H9 (cell line): ENCODE data around the gene DUSP5. TPM values are rescaled to one million over a fixed set of nuclear protein-coding genes. Genes with fewer than 3 reads are reported as not detected.

ENCODE experiments used
- DNase-seq: peaks from one replicate; pipeline ENCODE4 v3.0.0-alpha.2; 2017
- H2AFZ ChIP-seq: one replicate; pipeline ENCODE4 v1.6.1; 2013; ENCODE audit warnings: mild to moderate bottlenecking, low read length, control low read depth, moderate library complexity
- H2AK5ac ChIP-seq: 2 replicates; pipeline ENCODE4 v1.6.1; 2013; ENCODE audit warnings: low read length, control low read depth, mixed read lengths; ENCODE audit not compliant: insufficient read length
- H2BK120ac ChIP-seq: one replicate; pipeline ENCODE4 v1.6.1; 2013; ENCODE audit warnings: low read depth, mild to moderate bottlenecking, low read length, control low read depth, inconsistent platforms; ENCODE audit not compliant: poor library complexity, severe bottlenecking
- H2BK12ac ChIP-seq: 2 replicates; pipeline ENCODE4 v1.6.1; 2013; ENCODE audit warnings: low read length, control low read depth, mixed read lengths, low read depth; ENCODE audit not compliant: insufficient read length
- H2BK15ac ChIP-seq: 2 replicates; pipeline ENCODE4 v1.6.1; 2013; ENCODE audit warnings: low read depth, low read length, control low read depth
- H2BK20ac ChIP-seq: one replicate; pipeline ENCODE4 v1.6.1; 2013; ENCODE audit warnings: low read depth, mild to moderate bottlenecking, low read length, control low read depth, inconsistent platforms; ENCODE audit not compliant: poor library complexity, severe bottlenecking
- H2BK5ac ChIP-seq: 2 replicates; pipeline ENCODE4 v1.6.1; 2013; ENCODE audit warnings: low read length, control low read depth, mixed read lengths; ENCODE audit not compliant: insufficient read length
- H3K14ac ChIP-seq: 2 replicates; pipeline ENCODE4 v1.6.1; 2013; ENCODE audit warnings: low read length, control low read depth; ENCODE audit not compliant: insufficient read depth
- H3K18ac ChIP-seq: 2 replicates; pipeline ENCODE4 v1.6.1; 2013; ENCODE audit warnings: low read depth, mild to moderate bottlenecking, mixed read lengths, low read length, control low read depth; ENCODE audit not compliant: insufficient read length
- H3K23ac ChIP-seq: 2 replicates; pipeline ENCODE4 v1.6.1; 2013; ENCODE audit warnings: low read length, control low read depth, mixed read lengths, low read depth; ENCODE audit not compliant: insufficient read length
- H3K23me2 ChIP-seq: 2 replicates; pipeline ENCODE4 v1.6.1; 2013; ENCODE audit warnings: low read depth, mild to moderate bottlenecking, mixed read lengths, low read length, control low read depth; ENCODE audit not compliant: insufficient read length, poor library complexity, severe bottlenecking
- H3K27ac ChIP-seq: 2 replicates; pipeline ENCODE4 v1.5.1; 2013; ENCODE audit warnings: low read length, control low read depth, mixed read lengths, low read depth; ENCODE audit not compliant: insufficient read length
- H3K27me3 ChIP-seq: 2 replicates; pipeline ENCODE4 v1.6.1; 2013; ENCODE audit warnings: low read length, control low read depth, inconsistent platforms; ENCODE audit not compliant: insufficient read depth
- H3K4ac ChIP-seq: 2 replicates; pipeline ENCODE4 v1.6.1; 2013; ENCODE audit warnings: low read depth, mild to moderate bottlenecking, control low read depth, inconsistent platforms, low read length, moderate library complexity
- H3K4me1 ChIP-seq: 2 replicates; pipeline ENCODE4 v1.6.1; 2013; ENCODE audit warnings: low read length, control low read depth, inconsistent platforms; ENCODE audit not compliant: insufficient read depth
- H3K4me2 ChIP-seq: 2 replicates; pipeline ENCODE4 v1.6.1; 2013; ENCODE audit warnings: low read length, control low read depth, mixed read lengths; ENCODE audit not compliant: insufficient read length, insufficient read depth
- H3K56ac ChIP-seq: 2 replicates; pipeline ENCODE4 v1.6.1; 2013; ENCODE audit warnings: low read depth, mild to moderate bottlenecking, mixed read lengths, low read length, control low read depth; ENCODE audit not compliant: insufficient read length
- H3K79me1 ChIP-seq: 2 replicates; pipeline ENCODE4 v1.6.1; 2013; ENCODE audit warnings: low read depth, mild to moderate bottlenecking, moderate library complexity, low read length, control low read depth, inconsistent platforms; ENCODE audit not compliant: insufficient read depth, poor library complexity, severe bottlenecking
- H3K79me2 ChIP-seq: 2 replicates; pipeline ENCODE4 v1.6.1; 2013; ENCODE audit warnings: low read length, control low read depth, inconsistent platforms; ENCODE audit not compliant: insufficient read depth
- H3K9ac ChIP-seq: 2 replicates; pipeline ENCODE4 v1.6.1; 2013; ENCODE audit warnings: low read length, control low read depth, mixed read lengths; ENCODE audit not compliant: insufficient read length; ENCODE audit errors: extremely low read depth
- H3K9me3 ChIP-seq: one replicate; pipeline ENCODE4 v1.6.1; 2013; ENCODE audit warnings: low read depth, low read length, inconsistent platforms; ENCODE audit not compliant: control insufficient read depth
- H3T11ph ChIP-seq: one replicate; pipeline ENCODE4 v1.6.1; 2013; ENCODE audit warnings: mild to moderate bottlenecking, low read length, control low read depth, inconsistent platforms
- H4K20me1 ChIP-seq: one replicate; pipeline ENCODE4 v1.6.1; 2013; ENCODE audit not compliant: control insufficient read depth, insufficient read length, insufficient read depth
- H4K5ac ChIP-seq: 2 replicates; pipeline ENCODE4 v1.6.1; 2013; ENCODE audit warnings: low read depth, mild to moderate bottlenecking, mixed read lengths, low read length, control low read depth; ENCODE audit not compliant: insufficient read length
- H4K8ac ChIP-seq: replicated peaks from 2 replicates; pipeline ENCODE4 v1.6.1; 2013; ENCODE audit warnings: low read length, control low read depth, mixed read lengths, low read depth; ENCODE audit not compliant: insufficient read length
- H4K91ac ChIP-seq: 2 replicates; pipeline ENCODE4 v1.6.1; 2013; ENCODE audit warnings: low read depth, mild to moderate bottlenecking, moderate library complexity, mixed read lengths, low read length, control low read depth; ENCODE audit not compliant: insufficient read length
- H3K27ac Mint-ChIP-seq, 3 experiments: 2 replicates in 2 of 3; 3 replicates in 1 of 3; pipeline ENCODE4 v1.8.0; 2020 to 2021; ENCODE audit warnings: mixed read lengths in 3 of 3, mild to moderate bottlenecking in 1 of 3, moderate library complexity in 1 of 3
- H3K27me3 Mint-ChIP-seq: 2 replicates; pipeline ENCODE4 v1.8.0; 2021; ENCODE audit warnings: low read depth, mild to moderate bottlenecking, moderate library complexity, mixed read lengths
- H3K36me3 Mint-ChIP-seq, 3 experiments: 2 replicates in 2 of 3; 3 replicates in 1 of 3; pipeline ENCODE4 v1.8.0; 2020 to 2021; ENCODE audit warnings: low read depth in 3 of 3, mixed read lengths in 3 of 3; ENCODE audit not compliant: insufficient read depth in 1 of 3
- H3K4me1 Mint-ChIP-seq, 2 experiments: 2 replicates each; pipeline ENCODE4 v1.8.0; 2020; ENCODE audit warnings: mixed read lengths in 2 of 2
- H3K4me3 Mint-ChIP-seq, 2 experiments: 2 replicates in 1 of 2; 3 replicates in 1 of 2; pipeline ENCODE4 v1.8.0; 2020 to 2021; ENCODE audit warnings: mild to moderate bottlenecking in 2 of 2, mixed read lengths in 2 of 2, moderate library complexity in 1 of 2
- H3K9me3 Mint-ChIP-seq, 2 experiments: 2 replicates in 1 of 2; 3 replicates in 1 of 2; pipeline ENCODE4 v1.8.0; 2020; ENCODE audit warnings: mild to moderate bottlenecking in 2 of 2, mixed read lengths in 2 of 2, moderate library complexity in 1 of 2
- WGBS: extraction: QIAGEN DNeasy Blood & Tissue Kit; methylation state at CpG from one replicate; pipeline ENCODE4 v1.1.7; 2013; ENCODE audit warnings: missing lambda C conversion rate, low lambda C conversion rate, mixed read lengths; ENCODE audit not compliant: insufficient read length; ENCODE audit errors: extremely low coverage; 5-methylcytosine and 5-hydroxymethylcytosine counted together
- total RNA-seq: library from RNA; stranded (reverse); gene quantifications from 2 replicates; pipeline ENCODE4 v1.2.1, GENCODE V29; 2021
- TF ChIP-seq, protein P1 (sequence below): fragments of 200-600 bp; sonication (generic); conservative IDR thresholded peaks from 3 replicates; pipeline ENCODE4 v1.8.0; 2021; ENCODE audit warnings: antibody characterized with exemption, mild to moderate bottlenecking

Gene DUSP5
- total RNA-seq, 1 experiment from 2014 or later, result 29.3 TPM

DNA sequence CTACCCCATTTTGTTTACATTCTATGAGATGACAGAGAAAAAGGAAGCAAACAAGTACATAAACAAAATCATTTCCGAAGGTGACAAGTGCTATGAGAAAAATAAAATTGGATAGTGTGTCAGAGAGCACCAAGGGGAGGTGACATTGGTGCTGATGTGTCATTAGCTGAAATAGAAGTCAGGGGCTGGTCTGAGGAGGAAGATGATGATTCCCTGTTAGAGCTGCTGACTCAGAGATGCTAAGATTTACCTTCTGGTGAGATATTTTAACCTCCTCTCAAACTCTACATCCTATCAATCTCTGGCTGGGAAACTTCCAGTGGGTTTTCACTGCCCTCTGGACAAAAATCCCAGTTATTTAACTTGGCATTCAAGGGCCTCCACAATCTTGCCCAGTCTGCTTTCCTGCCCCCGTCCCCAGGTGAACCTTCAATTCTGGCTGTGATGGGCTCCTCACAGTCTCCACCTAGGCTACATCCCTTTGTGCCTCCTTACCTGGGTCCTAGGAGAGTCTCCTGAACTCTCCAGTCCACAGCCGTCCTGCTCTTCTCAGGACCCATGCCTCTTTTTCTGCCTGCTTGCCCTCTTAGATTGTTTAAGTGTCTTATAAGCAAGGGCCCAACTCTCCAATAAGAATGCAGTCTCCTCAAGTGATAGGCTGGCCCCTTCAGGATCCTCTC, 26.6 kb downstream of the DUSP5 start:
- peaks cover 23 to 36% of the 10 kb centered on the region in 2 experiments for H3K4me1 Mint-ChIP-seq

More for the DNA sequence above, 26.6 kb downstream of the DUSP5 start:
- no peaks in the 10 kb centered on the region for H3K9me3 ChIP-seq
- H2BK120ac ChIP-seq, result no peak overlapping the region
- H3K79me2 ChIP-seq, result no peaks in the 10 kb centered on the region
- H3K4me2 ChIP-seq, result no peak overlapping the region
- TF ChIP-seq, protein P1, sequence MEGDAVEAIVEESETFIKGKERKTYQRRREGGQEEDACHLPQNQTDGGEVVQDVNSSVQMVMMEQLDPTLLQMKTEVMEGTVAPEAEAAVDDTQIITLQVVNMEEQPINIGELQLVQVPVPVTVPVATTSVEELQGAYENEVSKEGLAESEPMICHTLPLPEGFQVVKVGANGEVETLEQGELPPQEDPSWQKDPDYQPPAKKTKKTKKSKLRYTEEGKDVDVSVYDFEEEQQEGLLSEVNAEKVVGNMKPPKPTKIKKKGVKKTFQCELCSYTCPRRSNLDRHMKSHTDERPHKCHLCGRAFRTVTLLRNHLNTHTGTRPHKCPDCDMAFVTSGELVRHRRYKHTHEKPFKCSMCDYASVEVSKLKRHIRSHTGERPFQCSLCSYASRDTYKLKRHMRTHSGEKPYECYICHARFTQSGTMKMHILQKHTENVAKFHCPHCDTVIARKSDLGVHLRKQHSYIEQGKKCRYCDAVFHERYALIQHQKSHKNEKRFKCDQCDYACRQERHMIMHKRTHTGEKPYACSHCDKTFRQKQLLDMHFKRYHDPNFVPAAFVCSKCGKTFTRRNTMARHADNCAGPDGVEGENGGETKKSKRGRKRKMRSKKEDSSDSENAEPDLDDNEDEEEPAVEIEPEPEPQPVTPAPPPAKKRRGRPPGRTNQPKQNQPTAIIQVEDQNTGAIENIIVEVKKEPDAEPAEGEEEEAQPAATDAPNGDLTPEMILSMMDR, result no peak
- H3T11ph ChIP-seq, result no peak overlapping the region
- Mint-ChIP-seq H3K27ac (no peak overlapping the region), H3K9me3 (no peaks in the 10 kb centered on the region), H3K36me3 (no peaks in the 10 kb centered on the region), H3K4me3 (no peak overlapping the region), H3K27me3 (no peaks in the 10 kb centered on the region; the same call in 1 of the 2 replicates)
- no peak for DNase-seq
- WGBS, result no CpG with 5 or more reads among the region's 3 CpGs
- no peak overlapping the region for H3K56ac ChIP-seq
- H2BK5ac ChIP-seq, result no peak overlapping the region
- no peak overlapping the region for H3K18ac ChIP-seq
- H3K4me1 ChIP-seq, result peaks cover 8% of the 10 kb centered on the region; the same call in 1 of the 2 replicates
- no peaks in the 10 kb centered on the region for H3K27me3 ChIP-seq
- no peaks in the 10 kb centered on the region for H4K20me1 ChIP-seq
- no peak overlapping the region for H3K27ac ChIP-seq
- H2BK15ac ChIP-seq, result no peak overlapping the region
- no peak overlapping the region for H2BK20ac ChIP-seq
- H4K8ac ChIP-seq, result no peak overlapping the region
- no peak overlapping the region for H4K91ac ChIP-seq
- H2AK5ac ChIP-seq, result no peak overlapping the region
- no peak overlapping the region for H2AFZ ChIP-seq
- no peak overlapping the region for H4K5ac ChIP-seq
- no peaks in the 10 kb centered on the region for H3K79me1 ChIP-seq
- H3K23ac ChIP-seq, result no peak overlapping the region
- no peak overlapping the region for H2BK12ac ChIP-seq
- H3K9ac ChIP-seq, result no peak overlapping the region
- no peaks in the 10 kb centered on the region for H3K23me2 ChIP-seq
- H3K14ac ChIP-seq, result no peak overlapping the region
- H3K4ac ChIP-seq, result no peak overlapping the region
